ENCODE results near the gene CTDSP2. TPM values are rescaled to one million over a fixed set of nuclear protein-coding genes. Genes with fewer than 3 reads are reported as not detected.
"Not testable (repeated sequence)": the region's sequence is repeated elsewhere in the genome, so short reads cannot be mapped to it uniquely, and the experiment has no call there.

CTDSP2 gene
- total RNA-seq, 2 donors from 2014 or later, result 170 to 222 TPM

DNA sequence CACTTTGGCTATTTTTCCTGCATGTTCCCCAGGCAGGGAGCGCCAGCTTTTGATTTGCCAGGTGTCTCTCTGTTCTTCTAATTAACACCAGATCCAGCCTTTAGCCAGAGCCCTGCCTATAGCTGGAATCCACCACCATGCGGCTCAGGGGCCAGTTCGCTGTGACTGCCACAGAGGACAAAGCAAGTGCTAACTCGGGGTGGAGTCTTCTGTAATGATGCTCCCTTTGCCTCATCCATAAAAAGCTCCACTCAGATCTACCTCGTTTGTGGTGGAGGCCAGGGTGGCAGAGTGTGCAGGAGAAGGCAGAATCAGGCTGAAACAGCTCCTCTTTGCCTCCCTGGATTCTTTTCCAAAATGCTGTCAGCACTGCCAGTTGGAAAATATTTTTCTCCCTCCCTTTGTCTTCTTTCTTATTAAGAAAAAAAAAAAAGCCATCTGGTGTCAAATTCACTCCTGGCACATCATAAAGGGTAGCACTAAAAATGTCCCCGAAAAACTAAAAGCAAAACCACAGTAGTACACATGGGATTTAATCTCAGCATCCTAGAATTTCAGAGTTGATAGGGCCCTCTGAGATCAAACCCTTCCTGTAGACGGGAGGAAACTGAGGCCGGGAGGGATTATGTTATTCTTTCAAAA lies 18.0 kb upstream of the CTDSP2 start:
- DNase-seq (ENCODE audit: low spot score), result no peak
- Histone ChIP-seq H3K27ac (peak overlapping the region; percentile 88 to 95), H3K4me1 (ENCODE audit: control insufficient read depth in 1 of 2, low read depth in 2 of 2) (peaks cover 18 to 40% of the 10 kb centered on the region in 2 donors), H3K27me3 (replicated peaks; ENCODE audit: insufficient read depth) (no peaks in the 10 kb centered on the region), H3K36me3 (no peaks in the 10 kb centered on the region), H3K9me3 (no peaks in the 10 kb centered on the region), H3K4me3 (peak overlapping the region; percentile 78)
- ATAC-seq (ENCODE audit: insufficient number of reproducible peaks, low FRiP score, low read depth), result no peak
- TF ChIP-seq, protein P1, sequence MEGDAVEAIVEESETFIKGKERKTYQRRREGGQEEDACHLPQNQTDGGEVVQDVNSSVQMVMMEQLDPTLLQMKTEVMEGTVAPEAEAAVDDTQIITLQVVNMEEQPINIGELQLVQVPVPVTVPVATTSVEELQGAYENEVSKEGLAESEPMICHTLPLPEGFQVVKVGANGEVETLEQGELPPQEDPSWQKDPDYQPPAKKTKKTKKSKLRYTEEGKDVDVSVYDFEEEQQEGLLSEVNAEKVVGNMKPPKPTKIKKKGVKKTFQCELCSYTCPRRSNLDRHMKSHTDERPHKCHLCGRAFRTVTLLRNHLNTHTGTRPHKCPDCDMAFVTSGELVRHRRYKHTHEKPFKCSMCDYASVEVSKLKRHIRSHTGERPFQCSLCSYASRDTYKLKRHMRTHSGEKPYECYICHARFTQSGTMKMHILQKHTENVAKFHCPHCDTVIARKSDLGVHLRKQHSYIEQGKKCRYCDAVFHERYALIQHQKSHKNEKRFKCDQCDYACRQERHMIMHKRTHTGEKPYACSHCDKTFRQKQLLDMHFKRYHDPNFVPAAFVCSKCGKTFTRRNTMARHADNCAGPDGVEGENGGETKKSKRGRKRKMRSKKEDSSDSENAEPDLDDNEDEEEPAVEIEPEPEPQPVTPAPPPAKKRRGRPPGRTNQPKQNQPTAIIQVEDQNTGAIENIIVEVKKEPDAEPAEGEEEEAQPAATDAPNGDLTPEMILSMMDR (IDR thresholded peaks at IDR 0.05), result no peak

DNA sequence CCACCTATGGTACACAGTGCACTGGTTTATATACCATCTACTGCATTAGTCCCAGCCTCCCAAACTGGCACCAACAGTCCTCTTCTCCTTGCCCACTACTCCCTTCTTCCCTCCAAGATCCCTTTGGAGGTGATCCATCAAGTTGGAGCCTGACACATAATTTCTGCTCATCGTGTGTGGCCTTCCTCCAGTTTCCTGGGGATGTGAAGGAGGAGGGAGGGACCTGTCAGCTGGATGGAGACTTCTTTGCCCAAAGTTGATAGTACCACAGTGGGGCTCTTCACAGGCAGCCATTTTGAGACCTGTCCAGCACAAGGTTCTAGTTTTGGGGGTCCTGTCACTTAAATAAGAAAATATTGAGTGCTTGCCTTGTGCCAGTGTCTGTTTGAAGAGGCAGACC lies 17.1 kb upstream of the CTDSP2 start:
- no peak overlapping the region for H3K4me3 ChIP-seq
- TF ChIP-seq, protein P1 (IDR thresholded peaks at IDR 0.05), result no peak
- peaks cover 15 to 31% of the 10 kb centered on the region in 2 donors for H3K4me1 ChIP-seq (ENCODE audit: control insufficient read depth in 1 of 2, low read depth in 2 of 2)
- H3K36me3 ChIP-seq, result no peaks in the 10 kb centered on the region
- no peak for ATAC-seq (ENCODE audit: insufficient number of reproducible peaks, low FRiP score, low read depth)
- DNase-seq (ENCODE audit: low spot score), result no peak
- H3K9me3 ChIP-seq, result no peaks in the 10 kb centered on the region
- peak overlapping the region; percentile 88 to 95 for H3K27ac ChIP-seq
- H3K27me3 ChIP-seq (replicated peaks; ENCODE audit: insufficient read depth), result no peaks in the 10 kb centered on the region

DNA sequence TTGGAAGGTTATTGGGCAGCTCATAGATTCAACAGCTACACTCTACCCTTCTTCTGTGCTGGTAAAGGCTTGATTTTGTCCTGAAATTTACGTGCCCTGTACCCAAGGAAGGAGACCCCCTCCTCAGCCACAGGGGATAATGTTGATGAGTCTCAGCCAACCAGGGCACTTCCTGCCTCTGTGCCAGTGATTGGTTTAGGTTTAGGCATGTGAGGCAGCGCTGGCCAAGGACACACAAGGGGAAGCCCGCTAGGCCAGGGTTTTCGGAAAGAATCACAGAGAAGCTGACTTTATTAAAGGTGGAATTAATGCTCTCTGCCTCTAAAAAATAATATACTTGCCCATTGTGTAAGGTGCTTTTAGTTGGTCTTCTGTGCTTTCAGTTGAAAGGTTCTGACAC lies 15.4 kb upstream of the CTDSP2 start:
- H3K9me3 ChIP-seq, result no peaks in the 10 kb centered on the region
- peaks cover 9 to 22% of the 10 kb centered on the region in 2 donors for H3K4me1 ChIP-seq (ENCODE audit: control insufficient read depth in 1 of 2, low read depth in 2 of 2)
- H3K27me3 ChIP-seq (replicated peaks; ENCODE audit: insufficient read depth), result no peaks in the 10 kb centered on the region
- no peak overlapping the region for H3K4me3 ChIP-seq
- DNase-seq (ENCODE audit: low spot score) (no peak), ATAC-seq (ENCODE audit: insufficient number of reproducible peaks, low FRiP score, low read depth) (no peak)
- H3K27ac ChIP-seq, result no peak overlapping the region
- TF ChIP-seq, protein P1 (IDR thresholded peaks at IDR 0.05), result no peak
- H3K36me3 ChIP-seq, result no peaks in the 10 kb centered on the region

DNA sequence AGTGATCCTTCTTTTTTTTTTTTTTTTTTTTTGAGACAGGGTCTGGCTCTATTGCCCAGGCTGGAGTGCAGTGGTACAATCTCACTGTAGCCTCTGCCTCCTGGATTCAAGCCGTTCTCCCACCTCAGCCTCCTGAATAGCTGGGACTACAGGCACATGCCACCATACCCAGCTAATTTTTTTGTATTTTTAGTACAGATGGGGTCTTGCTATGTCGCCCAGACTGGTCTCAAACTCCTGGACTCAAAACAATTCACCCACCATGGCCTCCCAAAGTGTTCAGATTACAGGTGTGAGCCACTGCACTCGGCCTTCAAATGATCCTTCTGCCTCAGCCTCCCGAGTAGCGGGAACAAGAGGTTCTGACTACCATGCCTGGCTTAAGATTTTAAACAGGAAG lies 14.4 kb upstream of the CTDSP2 start:
- DNase-seq (ENCODE audit: low spot score); H3K36me3 ChIP-seq; H3K27ac ChIP-seq; H3K27me3 ChIP-seq (replicated peaks; ENCODE audit: insufficient read depth); ATAC-seq (ENCODE audit: insufficient number of reproducible peaks, low FRiP score, low read depth); H3K4me3 ChIP-seq; H3K9me3 ChIP-seq: not testable (repeated sequence)
- peaks cover 9 to 17% of the 10 kb centered on the region in 2 donors for H3K4me1 ChIP-seq (ENCODE audit: control insufficient read depth in 1 of 2, low read depth in 2 of 2)

DNA sequence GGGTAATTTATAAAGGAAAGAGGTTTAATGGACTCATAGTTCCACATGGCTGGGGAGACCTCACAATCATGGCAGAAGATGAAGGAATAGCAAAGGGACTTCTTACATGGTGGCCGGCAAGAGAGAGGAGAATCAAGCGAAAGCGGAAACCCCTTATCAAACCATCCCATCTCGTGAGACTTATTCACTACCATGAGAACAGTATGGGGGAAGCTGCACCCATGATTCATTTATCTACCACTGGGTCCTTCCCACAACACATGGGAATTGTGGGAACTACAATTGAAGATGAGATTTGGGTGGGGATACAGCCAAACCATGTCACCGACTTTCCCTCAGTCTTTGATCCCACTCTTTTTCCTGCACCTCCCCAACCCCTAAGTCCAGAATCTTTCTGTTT lies 12.6 kb upstream of the CTDSP2 start:
- TF ChIP-seq, protein P1 (IDR thresholded peaks at IDR 0.05), result no peak
- Histone ChIP-seq H3K36me3 (no peaks in the 10 kb centered on the region), H3K9me3 (no peaks in the 10 kb centered on the region)

DNA sequence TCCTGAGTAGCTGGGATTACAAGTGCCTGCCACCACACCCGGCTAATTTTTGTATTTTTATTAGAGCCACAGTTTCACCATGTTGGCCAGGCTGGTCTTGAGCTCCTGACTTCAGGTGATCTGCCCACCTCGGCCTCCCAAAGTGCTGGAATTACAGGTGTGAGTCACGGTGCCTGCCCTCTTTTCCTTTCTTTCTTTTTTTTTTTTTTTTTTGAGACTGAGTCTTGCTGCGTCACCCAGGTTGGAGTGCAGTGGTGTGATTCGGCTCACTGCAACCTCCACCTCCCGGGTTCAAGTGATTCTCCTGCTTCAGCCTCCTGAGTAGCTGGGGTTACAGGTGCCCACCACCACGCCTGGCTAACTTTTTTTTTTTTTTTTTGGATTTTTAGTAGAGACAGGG lies 11.6 kb upstream of the CTDSP2 start:
- H3K27me3 ChIP-seq (replicated peaks; ENCODE audit: insufficient read depth); H3K4me1 ChIP-seq (ENCODE audit: control insufficient read depth in 1 of 2, low read depth in 2 of 2); H3K36me3 ChIP-seq; DNase-seq (ENCODE audit: low spot score); ATAC-seq (ENCODE audit: insufficient number of reproducible peaks, low FRiP score, low read depth); H3K4me3 ChIP-seq; H3K9me3 ChIP-seq; H3K27ac ChIP-seq: not testable (repeated sequence)

More for the DNA sequence above, 12.6 kb upstream of the CTDSP2 start:
- no peak for ATAC-seq (ENCODE audit: insufficient number of reproducible peaks, low FRiP score, low read depth)
- no peak for DNase-seq (ENCODE audit: low spot score)
- Histone ChIP-seq H3K27ac (no peak overlapping the region), H3K4me1 (ENCODE audit: control insufficient read depth in 1 of 2, low read depth in 2 of 2) (peaks cover 6 to 14% of the 10 kb centered on the region in 2 donors), H3K4me3 (no peak overlapping the region), H3K27me3 (replicated peaks; ENCODE audit: insufficient read depth) (no peaks in the 10 kb centered on the region)
